PC-3 (cell line): ENCODE measurements around the gene ADGRF5.

Experiments
- EZH2 ChIP-seq: fragments of 300-600 bp; sonication (generic); IDR thresholded peaks from one replicate; pipeline ENCODE4 v1.6.1; 2017; ENCODE audit warnings: antibody characterized with exemption, mild to moderate bottlenecking, low read length; ENCODE audit not compliant: unreplicated experiment
- EZH2phosphoT487 ChIP-seq: fragments of 300-600 bp; sonication (generic); IDR thresholded peaks from 2 replicates; pipeline ENCODE4 v1.6.1; 2018; ENCODE audit warnings: mild to moderate bottlenecking, antibody characterized with exemption, low read length, borderline replicate concordance
- TF ChIP-seq, protein P1 (sequence below): fragments of 300-600 bp; sonication (generic); conservative IDR thresholded peaks from 2 replicates; pipeline ENCODE4 v1.5.1; 2017; ENCODE audit warnings: antibody characterized with exemption, low read depth, mild to moderate bottlenecking, low read length

DNA sequence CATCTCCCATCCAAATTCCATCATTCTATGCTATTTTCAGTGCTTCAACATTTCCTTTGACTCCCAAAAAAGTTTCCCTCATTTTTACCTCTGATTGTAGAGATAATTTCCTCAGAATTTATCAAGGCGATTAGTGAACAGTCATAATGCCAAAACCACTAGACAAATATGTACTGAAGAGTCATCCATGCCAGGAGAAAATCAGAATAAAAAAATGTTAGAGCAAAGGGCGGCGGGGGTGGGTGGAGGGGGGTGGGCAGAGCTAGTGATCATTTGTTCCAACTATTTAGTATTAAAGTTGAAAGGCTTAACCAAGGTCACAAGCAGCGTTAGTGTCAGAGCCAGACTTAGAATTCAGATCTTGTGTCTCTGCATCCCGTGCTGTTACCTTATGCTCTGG is 5.3 kb upstream of the ADGRF5 start:
- TF ChIP-seq, protein P1, sequence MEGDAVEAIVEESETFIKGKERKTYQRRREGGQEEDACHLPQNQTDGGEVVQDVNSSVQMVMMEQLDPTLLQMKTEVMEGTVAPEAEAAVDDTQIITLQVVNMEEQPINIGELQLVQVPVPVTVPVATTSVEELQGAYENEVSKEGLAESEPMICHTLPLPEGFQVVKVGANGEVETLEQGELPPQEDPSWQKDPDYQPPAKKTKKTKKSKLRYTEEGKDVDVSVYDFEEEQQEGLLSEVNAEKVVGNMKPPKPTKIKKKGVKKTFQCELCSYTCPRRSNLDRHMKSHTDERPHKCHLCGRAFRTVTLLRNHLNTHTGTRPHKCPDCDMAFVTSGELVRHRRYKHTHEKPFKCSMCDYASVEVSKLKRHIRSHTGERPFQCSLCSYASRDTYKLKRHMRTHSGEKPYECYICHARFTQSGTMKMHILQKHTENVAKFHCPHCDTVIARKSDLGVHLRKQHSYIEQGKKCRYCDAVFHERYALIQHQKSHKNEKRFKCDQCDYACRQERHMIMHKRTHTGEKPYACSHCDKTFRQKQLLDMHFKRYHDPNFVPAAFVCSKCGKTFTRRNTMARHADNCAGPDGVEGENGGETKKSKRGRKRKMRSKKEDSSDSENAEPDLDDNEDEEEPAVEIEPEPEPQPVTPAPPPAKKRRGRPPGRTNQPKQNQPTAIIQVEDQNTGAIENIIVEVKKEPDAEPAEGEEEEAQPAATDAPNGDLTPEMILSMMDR: no peak
- TF ChIP-seq EZH2phosphoT487: no peak
- TF ChIP-seq EZH2: no peak
